Mesendoderm (in vitro differentiated cells): ENCODE results near the gene ACAP1.

ENCODE experiments used
- DNase-seq: peaks from one replicate; pipeline ENCODE4 v3.0.0; 2013
- H2AK5ac ChIP-seq: 2 replicates; pipeline ENCODE4 v1.6.1; 2013; ENCODE audit warnings: low read length, inconsistent platforms
- H2BK120ac ChIP-seq: 2 replicates; pipeline ENCODE4 v1.6.1; 2013; ENCODE audit warnings: low read depth, mild to moderate bottlenecking, low read length, moderate library complexity, mixed read lengths
- H2BK15ac ChIP-seq: replicated peaks from 2 replicates; pipeline ENCODE4 v1.6.1; 2013; ENCODE audit warnings: low read depth, mild to moderate bottlenecking, moderate library complexity
- H2BK5ac ChIP-seq: 2 replicates; pipeline ENCODE4 v1.6.1; 2013; ENCODE audit warnings: low read length, inconsistent platforms
- H3K18ac ChIP-seq: 2 replicates; pipeline ENCODE4 v1.6.1; 2013; ENCODE audit warnings: mild to moderate bottlenecking, low read length, mixed read lengths
- H3K23ac ChIP-seq: one replicate; pipeline ENCODE4 v1.6.1; 2013; ENCODE audit warnings: low read length
- H3K27ac ChIP-seq: 2 replicates; pipeline ENCODE4 v1.5.1; 2013; ENCODE audit warnings: low read depth, mild to moderate bottlenecking, inconsistent platforms, low read length, moderate library complexity
- H3K27me3 ChIP-seq: 2 replicates; pipeline ENCODE4 v1.6.1; 2013; ENCODE audit warnings: low read length, control low read depth, mild to moderate bottlenecking, inconsistent platforms; ENCODE audit not compliant: insufficient read depth, poor library complexity
- H3K36me3 ChIP-seq: 2 replicates; pipeline ENCODE4 v1.6.1; 2013; ENCODE audit warnings: low read length, inconsistent platforms; ENCODE audit not compliant: control insufficient read depth, insufficient read depth
- H3K4ac ChIP-seq: one replicate; pipeline ENCODE4 v1.6.1; 2013; ENCODE audit warnings: low read depth, mild to moderate bottlenecking, low read length, moderate library complexity
- H3K4me1 ChIP-seq: 2 replicates; pipeline ENCODE4 v1.6.1; 2013; ENCODE audit warnings: low read depth, low read length, inconsistent platforms; ENCODE audit not compliant: control insufficient read depth
- H3K4me2 ChIP-seq: 2 replicates; pipeline ENCODE4 v1.6.1; 2013; ENCODE audit warnings: low read length
- H3K4me3 ChIP-seq: 2 replicates; pipeline ENCODE4 v1.5.1; 2013; ENCODE audit warnings: mild to moderate bottlenecking, low read length
- H3K56ac ChIP-seq: one replicate; pipeline ENCODE4 v1.6.1; 2013; ENCODE audit warnings: low read length
- H3K79me1 ChIP-seq: 2 replicates; pipeline ENCODE4 v1.6.1; 2013; ENCODE audit warnings: low read length, inconsistent platforms
- H3K79me2 ChIP-seq: 2 replicates; pipeline ENCODE4 v1.6.1; 2013; ENCODE audit warnings: mild to moderate bottlenecking, low read length; ENCODE audit not compliant: control insufficient read depth, insufficient read depth
- H3K9ac ChIP-seq: 2 replicates; pipeline ENCODE4 v1.6.1; 2013; ENCODE audit warnings: low read length, inconsistent platforms
- H4K5ac ChIP-seq: one replicate; pipeline ENCODE4 v1.6.1; 2013; ENCODE audit warnings: low read length
- H4K8ac ChIP-seq: one replicate; pipeline ENCODE4 v1.6.1; 2013; ENCODE audit warnings: low read depth, mild to moderate bottlenecking, control low read depth, low read length, moderate library complexity
- WGBS: extraction: QIAGEN DNeasy Blood & Tissue Kit; methylation state at CpG from one replicate; pipeline ENCODE4 v1.1.7; 2013; ENCODE audit warnings: low lambda C conversion rate, missing lambda C conversion rate; ENCODE audit not compliant: insufficient coverage; ENCODE audit errors: extremely low coverage; 5-methylcytosine and 5-hydroxymethylcytosine counted together

ACAP1 gene

GRCh38 chr17:7309628-7310027 lies 26.7 kb upstream of the ACAP1 start:
- Histone ChIP-seq H4K5ac (no peak overlapping the region), H3K56ac (no peak overlapping the region), H3K36me3 (peaks cover 21% of the 10 kb centered on the region), H2BK5ac (no peak overlapping the region), H3K4me2 (peak overlapping the region; percentile 15), H2BK15ac (no peak overlapping the region), H2AK5ac (no peak overlapping the region), H3K4me1 (peaks cover 8% of the 10 kb centered on the region), H3K79me2 (peaks cover 41% of the 10 kb centered on the region), H4K8ac (no peak overlapping the region), H3K27ac (no peak overlapping the region), H3K18ac (no peak overlapping the region), H3K9ac (peak overlapping the region; percentile 98), H2BK120ac (no peak overlapping the region), H3K27me3 (no peaks in the 10 kb centered on the region), H3K79me1 (peaks cover 21% of the 10 kb centered on the region), H3K4ac (no peak overlapping the region), H3K4me3 (no peak overlapping the region), H3K23ac (no peak overlapping the region)
- no CpG with 5 or more reads among the region's 12 CpGs for WGBS
- no peak for DNase-seq

GRCh38 chr17:7311110-7311705 lies 25.1 kb upstream of the ACAP1 start:
- Histone ChIP-seq H3K36me3 (peaks cover 21% of the 10 kb centered on the region), H2AK5ac (no peak overlapping the region), H4K5ac (no peak overlapping the region), H4K8ac (no peak overlapping the region), H3K23ac (no peak overlapping the region), H2BK15ac (no peak overlapping the region), H3K4me3 (no peak overlapping the region), H2BK5ac (no peak overlapping the region), H3K79me1 (peaks cover 21% of the 10 kb centered on the region), H3K4ac (no peak overlapping the region), H3K27me3 (no peaks in the 10 kb centered on the region), H2BK120ac (no peak overlapping the region), H3K4me1 (peaks cover 8% of the 10 kb centered on the region), H3K56ac (no peak overlapping the region), H3K18ac (no peak overlapping the region), H3K4me2 (no peak overlapping the region), H3K27ac (no peak overlapping the region), H3K9ac (no peak overlapping the region), H3K79me2 (peaks cover 43% of the 10 kb centered on the region)
- WGBS: no CpG with 5 or more reads among the region's 7 CpGs
- DNase-seq: no peak

- Histone ChIP-seq H3K4me2 (no peak overlapping the region), H3K79me2 (peaks cover 43% of the 10 kb centered on the region), H2BK15ac (no peak overlapping the region), H3K27me3 (no peaks in the 10 kb centered on the region), H3K23ac (no peak overlapping the region), H3K56ac (no peak overlapping the region), H2BK5ac (no peak overlapping the region), H2BK120ac (no peak overlapping the region), H4K5ac (no peak overlapping the region), H4K8ac (no peak overlapping the region), H3K9ac (no peak overlapping the region), H3K27ac (no peak overlapping the region), H3K79me1 (peaks cover 21% of the 10 kb centered on the region), H3K18ac (no peak overlapping the region), H3K36me3 (peaks cover 24% of the 10 kb centered on the region), H3K4me3 (no peak overlapping the region), H3K4ac (no peak overlapping the region), H2AK5ac (no peak overlapping the region), H3K4me1 (peaks cover 8% of the 10 kb centered on the region)
- DNase-seq: no peak
- WGBS: no CpG with 5 or more reads among the region's 7 CpGs
These were observed 23.8 kb upstream of the ACAP1 start for GRCh38 chr17:7312432-7313087.

GRCh38 chr17:7313088-7313889 lies 23.0 kb upstream of the ACAP1 start:
- H3K23ac ChIP-seq: no peak overlapping the region
- H3K79me1 ChIP-seq: peaks cover 21% of the 10 kb centered on the region
- H2BK15ac ChIP-seq: no peak overlapping the region
- H2AK5ac ChIP-seq: no peak overlapping the region
- DNase-seq: peak; percentile 74
- peaks cover 24% of the 10 kb centered on the region for H3K36me3 ChIP-seq
- H3K4ac ChIP-seq: no peak overlapping the region
- H3K9ac ChIP-seq: no peak overlapping the region
- H3K56ac ChIP-seq: no peak overlapping the region
- H4K5ac ChIP-seq: no peak overlapping the region
- H3K4me1 ChIP-seq: peaks cover 8% of the 10 kb centered on the region
- H3K79me2 ChIP-seq: peaks cover 36% of the 10 kb centered on the region
- H2BK120ac ChIP-seq: no peak overlapping the region
- H4K8ac ChIP-seq: no peak overlapping the region
- no peak overlapping the region for H3K4me3 ChIP-seq
- H2BK5ac ChIP-seq: no peak overlapping the region
- no CpG with 5 or more reads among the region's 7 CpGs for WGBS
- H3K18ac ChIP-seq: no peak overlapping the region
- no peak overlapping the region for H3K4me2 ChIP-seq
- H3K27me3 ChIP-seq: no peaks in the 10 kb centered on the region
- H3K27ac ChIP-seq: no peak overlapping the region

GRCh38 chr17:7313890-7314718 lies 22.2 kb upstream of the ACAP1 start:
- Histone ChIP-seq H3K36me3 (peaks cover 24% of the 10 kb centered on the region), H3K4me3 (peak overlapping the region; percentile 74), H4K8ac (no peak overlapping the region), H3K27me3 (no peaks in the 10 kb centered on the region), H3K4ac (no peak overlapping the region), H3K4me1 (peaks cover 8% of the 10 kb centered on the region), H2BK5ac (no peak overlapping the region), H4K5ac (no peak overlapping the region), H3K27ac (no peak overlapping the region), H3K79me1 (peaks cover 21% of the 10 kb centered on the region), H3K9ac (peak overlapping the region; percentile 72), H3K23ac (no peak overlapping the region), H2BK15ac (no peak overlapping the region), H3K4me2 (peak overlapping the region; percentile 63), H2BK120ac (no peak overlapping the region), H3K18ac (no peak overlapping the region), H2AK5ac (no peak overlapping the region), H3K79me2 (peaks cover 27% of the 10 kb centered on the region), H3K56ac (peak overlapping the region; percentile 93)
- WGBS: no CpG with 5 or more reads among the region's 9 CpGs
- peak; percentile 67 for DNase-seq
